ENCODE data around the gene SVOPL. TPM values are rescaled to one million over a fixed set of nuclear protein-coding genes. Genes with fewer than 3 reads are reported as not detected.

Gene SVOPL
- total RNA-seq, 1 donor: not detected

GRCh38 chr7:138662991-138663320, 38.2 kb downstream of the SVOPL start:
- no peak overlapping the region for H3K4me3 ChIP-seq (ENCODE audit: low read depth, low read length)
- TF ChIP-seq, protein P1, sequence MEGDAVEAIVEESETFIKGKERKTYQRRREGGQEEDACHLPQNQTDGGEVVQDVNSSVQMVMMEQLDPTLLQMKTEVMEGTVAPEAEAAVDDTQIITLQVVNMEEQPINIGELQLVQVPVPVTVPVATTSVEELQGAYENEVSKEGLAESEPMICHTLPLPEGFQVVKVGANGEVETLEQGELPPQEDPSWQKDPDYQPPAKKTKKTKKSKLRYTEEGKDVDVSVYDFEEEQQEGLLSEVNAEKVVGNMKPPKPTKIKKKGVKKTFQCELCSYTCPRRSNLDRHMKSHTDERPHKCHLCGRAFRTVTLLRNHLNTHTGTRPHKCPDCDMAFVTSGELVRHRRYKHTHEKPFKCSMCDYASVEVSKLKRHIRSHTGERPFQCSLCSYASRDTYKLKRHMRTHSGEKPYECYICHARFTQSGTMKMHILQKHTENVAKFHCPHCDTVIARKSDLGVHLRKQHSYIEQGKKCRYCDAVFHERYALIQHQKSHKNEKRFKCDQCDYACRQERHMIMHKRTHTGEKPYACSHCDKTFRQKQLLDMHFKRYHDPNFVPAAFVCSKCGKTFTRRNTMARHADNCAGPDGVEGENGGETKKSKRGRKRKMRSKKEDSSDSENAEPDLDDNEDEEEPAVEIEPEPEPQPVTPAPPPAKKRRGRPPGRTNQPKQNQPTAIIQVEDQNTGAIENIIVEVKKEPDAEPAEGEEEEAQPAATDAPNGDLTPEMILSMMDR (IDR thresholded peaks at IDR 0.05; ENCODE audit: insufficient read depth, low read depth, low read length): no peak
- DNase-seq (ENCODE audit: low read depth): no peak

DNA sequence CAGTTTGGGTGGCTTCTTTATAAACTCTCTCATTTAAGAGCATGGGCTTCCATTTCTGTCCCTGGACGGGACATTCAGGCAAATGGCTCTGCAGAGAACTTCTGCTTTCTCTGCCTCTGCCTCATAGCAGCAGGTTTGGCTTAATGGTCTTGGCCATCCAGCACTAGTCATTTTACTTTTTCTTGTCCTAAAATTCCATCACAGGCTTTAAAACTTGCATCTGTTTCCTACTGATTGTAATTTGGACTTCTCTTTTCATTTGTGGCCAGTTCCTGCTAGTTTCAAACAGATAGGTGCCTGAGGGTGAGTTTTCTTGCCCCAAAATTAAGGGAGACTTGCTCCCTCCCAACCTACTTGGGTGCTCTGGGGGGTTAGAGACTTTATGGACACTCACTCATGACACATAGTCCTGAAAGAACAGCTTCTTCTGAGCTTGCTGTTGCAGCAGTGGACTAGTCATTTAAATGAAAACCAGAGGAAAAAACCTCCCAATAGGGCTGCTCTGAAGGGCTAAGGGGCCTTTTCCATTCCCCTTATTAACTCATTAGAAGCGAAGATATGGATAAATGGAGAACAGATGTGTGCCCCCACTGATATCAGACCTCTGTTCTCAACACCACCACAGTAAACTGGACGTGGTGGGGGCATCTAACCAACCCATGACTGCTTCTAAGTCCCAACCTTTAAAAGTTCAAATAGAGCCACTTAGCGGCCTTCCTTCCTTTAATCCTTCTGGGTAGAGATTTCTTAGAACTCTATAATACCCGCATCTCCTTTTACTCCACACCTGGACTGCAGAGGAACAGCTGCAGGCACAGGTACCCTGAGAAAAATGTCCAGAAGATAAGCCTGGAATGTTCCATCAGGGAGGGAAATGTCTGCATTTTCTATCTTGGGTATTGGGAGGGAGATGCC, 38.8 kb downstream of the SVOPL start:
- TF ChIP-seq, protein P1 (IDR thresholded peaks at IDR 0.05; ENCODE audit: insufficient read depth, low read depth, low read length): no peak
- DNase-seq (ENCODE audit: low read depth): no peak
- H3K4me3 ChIP-seq (ENCODE audit: low read depth, low read length): no peak overlapping the region

- no peak for DNase-seq (ENCODE audit: low read depth)
- TF ChIP-seq, protein P1 (IDR thresholded peaks at IDR 0.05; ENCODE audit: insufficient read depth, low read depth, low read length): no peak
- no peak overlapping the region for H3K4me3 ChIP-seq (ENCODE audit: low read depth, low read length)
Measured at GRCh38 chr7:138661069-138661635, 40.0 kb downstream of the SVOPL start.

DNA sequence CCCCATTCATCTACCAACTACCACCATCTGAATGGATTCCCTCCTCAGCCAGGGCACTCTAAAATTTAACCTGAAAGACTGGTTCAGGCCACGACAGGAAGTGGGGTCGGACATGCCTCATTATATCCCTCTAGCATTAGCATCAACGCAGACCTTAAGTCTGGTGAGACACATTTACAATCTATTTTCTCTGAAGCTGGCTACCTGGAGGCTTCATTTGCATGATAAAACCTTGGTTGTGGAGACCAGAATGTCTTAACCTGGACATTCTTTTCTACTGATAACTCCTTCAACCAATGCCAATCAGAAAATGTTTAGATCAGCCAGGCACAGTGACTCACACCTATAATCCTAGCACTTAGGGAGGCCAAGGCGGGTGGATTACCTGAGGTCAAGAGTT, 42.3 kb downstream of the SVOPL start:
- TF ChIP-seq, protein P1 (IDR thresholded peaks at IDR 0.05; ENCODE audit: insufficient read depth, low read depth, low read length): no peak
- no peak overlapping the region for H3K4me3 ChIP-seq (ENCODE audit: low read depth, low read length)
- no peak for DNase-seq (ENCODE audit: low read depth)

- no peak overlapping the region for H3K4me3 ChIP-seq (ENCODE audit: low read depth, low read length)
- DNase-seq (ENCODE audit: low read depth): no peak
- TF ChIP-seq, protein P1 (IDR thresholded peaks at IDR 0.05; ENCODE audit: insufficient read depth, low read depth, low read length): no peak
Measured at GRCh38 chr7:138657854-138658386, 43.2 kb downstream of the SVOPL start.

DNA sequence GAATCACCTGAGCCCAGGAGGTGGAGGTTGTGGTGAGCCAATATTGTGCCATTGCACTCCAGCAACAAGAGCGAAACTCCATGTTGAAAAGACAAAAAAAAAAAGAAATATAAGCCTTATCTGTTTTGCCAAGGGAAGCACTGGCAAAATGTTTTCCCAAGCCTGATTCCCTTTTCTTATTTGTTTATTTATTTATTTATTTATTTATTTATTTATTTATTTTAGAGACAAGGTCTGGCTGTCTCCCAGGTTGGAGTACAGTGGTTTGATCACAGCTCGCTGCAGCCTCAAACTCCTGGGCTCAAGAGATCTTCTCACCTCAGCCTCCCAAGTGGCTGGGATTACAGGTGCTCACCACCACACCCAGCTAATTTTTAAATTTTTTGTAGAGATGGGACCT, 44.2 kb downstream of the SVOPL start:
- DNase-seq (ENCODE audit: low read depth): no peak
- TF ChIP-seq, protein P1 (IDR thresholded peaks at IDR 0.05; ENCODE audit: insufficient read depth, low read depth, low read length): no peak
- no peak overlapping the region for H3K4me3 ChIP-seq (ENCODE audit: low read depth, low read length)

Data from fibroblast of villous mesenchyme (primary cell).